ENCODE results near the gene PDZRN4. TPM values are rescaled to one million over a fixed set of nuclear protein-coding genes. Genes with fewer than 3 reads are reported as not detected.

Gene PDZRN4
- total and polyA plus RNA-seq, 11 donors = 0.07 to 1.4 (median 0.12) TPM; not detected in 6

DNA sequence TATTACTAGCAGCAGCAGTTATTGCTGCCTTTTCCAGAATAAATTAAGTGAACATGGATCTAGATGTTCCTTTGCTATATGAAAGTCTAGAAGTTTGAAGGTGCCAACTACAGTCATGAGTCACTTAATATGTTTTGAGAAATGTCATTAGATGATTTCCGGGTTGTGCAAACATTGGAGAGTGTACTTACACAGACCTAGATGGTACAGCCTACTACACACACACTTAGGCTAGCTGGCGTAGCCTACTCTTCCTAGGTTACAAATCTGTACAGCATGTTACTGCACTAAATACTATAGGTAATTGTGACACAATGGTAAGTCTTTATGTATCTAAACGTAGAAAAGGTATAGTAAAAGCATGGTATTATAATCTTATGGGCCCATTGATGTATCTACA is 368.1 kb downstream of the PDZRN4 start:
- Histone ChIP-seq H3K27ac (no peak overlapping the region), H3K4me1 (no peaks in the 10 kb centered on the region), H3K36me3 (no peaks in the 10 kb centered on the region), H3K4me3 (no peak overlapping the region), H3K9me3 (no peaks in the 10 kb centered on the region), H3K27me3 (no peaks in the 10 kb centered on the region)
- WGBS, 4 donors = 91 to 100% (median 95%) methylated on average over 3 of the region's 3 CpGs
- TF ChIP-seq, protein P1, sequence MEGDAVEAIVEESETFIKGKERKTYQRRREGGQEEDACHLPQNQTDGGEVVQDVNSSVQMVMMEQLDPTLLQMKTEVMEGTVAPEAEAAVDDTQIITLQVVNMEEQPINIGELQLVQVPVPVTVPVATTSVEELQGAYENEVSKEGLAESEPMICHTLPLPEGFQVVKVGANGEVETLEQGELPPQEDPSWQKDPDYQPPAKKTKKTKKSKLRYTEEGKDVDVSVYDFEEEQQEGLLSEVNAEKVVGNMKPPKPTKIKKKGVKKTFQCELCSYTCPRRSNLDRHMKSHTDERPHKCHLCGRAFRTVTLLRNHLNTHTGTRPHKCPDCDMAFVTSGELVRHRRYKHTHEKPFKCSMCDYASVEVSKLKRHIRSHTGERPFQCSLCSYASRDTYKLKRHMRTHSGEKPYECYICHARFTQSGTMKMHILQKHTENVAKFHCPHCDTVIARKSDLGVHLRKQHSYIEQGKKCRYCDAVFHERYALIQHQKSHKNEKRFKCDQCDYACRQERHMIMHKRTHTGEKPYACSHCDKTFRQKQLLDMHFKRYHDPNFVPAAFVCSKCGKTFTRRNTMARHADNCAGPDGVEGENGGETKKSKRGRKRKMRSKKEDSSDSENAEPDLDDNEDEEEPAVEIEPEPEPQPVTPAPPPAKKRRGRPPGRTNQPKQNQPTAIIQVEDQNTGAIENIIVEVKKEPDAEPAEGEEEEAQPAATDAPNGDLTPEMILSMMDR (IDR thresholded peaks at IDR 0.05) = no peak
- TF ChIP-seq POLR2A (IDR thresholded peaks at IDR 0.05) = no peak
- intact Hi-C loops (cut with DNase I) = no loop called here
- ATAC-seq (no peak), DNase-seq (no peak)

GRCh38 chr12:41557344-41557743 is 369.2 kb downstream of the PDZRN4 start:
- DNase-seq (no peak), ATAC-seq (no peak)
- no peak overlapping the region for H3K27ac ChIP-seq
- H3K4me3 ChIP-seq = no peak overlapping the region
- TF ChIP-seq, protein P1 (IDR thresholded peaks at IDR 0.05) = no peak
- no peak for TF ChIP-seq POLR2A (IDR thresholded peaks at IDR 0.05)
- no peaks in the 10 kb centered on the region for H3K4me1 ChIP-seq
- H3K27me3 ChIP-seq = no peaks in the 10 kb centered on the region
- intact Hi-C loops (cut with DNase I) = no loop called here
- H3K36me3 ChIP-seq = no peaks in the 10 kb centered on the region
- 77 to 84% (median 80%) methylated on average over 4 of the region's 4 CpGs for WGBS, 4 donors
- no peaks in the 10 kb centered on the region for H3K9me3 ChIP-seq

GRCh38 chr12:41558671-41559070 is 370.6 kb downstream of the PDZRN4 start:
- H3K27ac ChIP-seq = no peak overlapping the region
- TF ChIP-seq, protein P1 (IDR thresholded peaks at IDR 0.05) = no peak
- TF ChIP-seq POLR2A (IDR thresholded peaks at IDR 0.05) = no peak
- H3K4me1 ChIP-seq = no peaks in the 10 kb centered on the region
- no peaks in the 10 kb centered on the region for H3K27me3 ChIP-seq
- 56 to 70% (median 66%) methylated on average over 1 of the region's 1 CpG for WGBS, 4 donors
- H3K36me3 ChIP-seq = no peaks in the 10 kb centered on the region
- H3K4me3 ChIP-seq = no peak overlapping the region
- intact Hi-C loops (cut with DNase I) = no loop called here
- ATAC-seq = no peak
- H3K9me3 ChIP-seq = no peaks in the 10 kb centered on the region
- DNase-seq = no peak

- Histone ChIP-seq H3K36me3 (no peaks in the 10 kb centered on the region), H3K27ac (no peak overlapping the region), H3K4me3 (no peak overlapping the region), H3K4me1 (no peaks in the 10 kb centered on the region), H3K27me3 (no peaks in the 10 kb centered on the region), H3K9me3 (no peaks in the 10 kb centered on the region)
- WGBS, 4 donors = 93 to 95% (median 95%) methylated on average over 12 of the region's 12 CpGs
- TF ChIP-seq, protein P1 (IDR thresholded peaks at IDR 0.05) = no peak
- no peak for DNase-seq
- intact Hi-C loops (cut with DNase I) = no loop called here
- ATAC-seq = no peak
These were observed 374.9 kb downstream of the PDZRN4 start for GRCh38 chr12:41563051-41563450.
